ENCODE data around the gene PCSK5. TPM values are rescaled to one million over a fixed set of nuclear protein-coding genes. Genes with fewer than 3 reads are reported as not detected.

Gene PCSK5
- total RNA-seq, 1 experiment from 2014 or later, result 6.9 TPM

GRCh38 chr9:75914883-75915452, 24.5 kb downstream of the PCSK5 start:
- CTCF ChIA-PET, result no interaction called here
- no peaks in the 10 kb centered on the region for H3K9me3 ChIP-seq (ENCODE audit: control insufficient read depth in 1 of 2, insufficient read depth in 1 of 2, low read depth in 1 of 2, low read length in 2 of 2)
- no peak overlapping the region for H3K4me2 ChIP-seq (ENCODE audit: low read length)
- POLR2A ChIA-PET, result no interaction called here
- no peaks in the 10 kb centered on the region for H3K27me3 ChIP-seq (ENCODE audit: insufficient read depth, low read length)
- H3K9me2 ChIP-seq (ENCODE audit: insufficient read depth), result no peaks in the 10 kb centered on the region
- H3K79me2 ChIP-seq (ENCODE audit: insufficient read depth, low read length), result no peaks in the 10 kb centered on the region
- H3K4me1 ChIP-seq (ENCODE audit: control insufficient read depth in 1 of 2, insufficient read depth in 2 of 2, low read length in 2 of 2), result peaks cover 13 to 27% of the 10 kb centered on the region in 2 experiments
- no TSS peak for BruUV-seq (replicated peaks)
- DNase-seq (ENCODE audit: low read depth, low spot score), result no peak
- H3K9ac ChIP-seq (ENCODE audit: low read length), result no peak overlapping the region
- no peaks in the 10 kb centered on the region for H3K36me3 ChIP-seq (ENCODE audit: control insufficient read depth in 1 of 2, insufficient read depth in 2 of 2, low read length in 2 of 2)
- H3K27ac ChIP-seq (ENCODE audit: low read depth, low read length), result no peak overlapping the region
- ATAC-seq, result no peak
- H3K4me3 ChIP-seq (replicated peaks in 1 of 2; ENCODE audit: low read depth in 1 of 2, low read length in 2 of 2), result no peak overlapping the region
- intact Hi-C loops (cut with micrococcal nuclease), result no loop called here
- H2AFZ ChIP-seq (ENCODE audit: low read depth, low read length, poor library complexity, severe bottlenecking), result no peak overlapping the region
- no peaks in the 10 kb centered on the region for H4K20me1 ChIP-seq (ENCODE audit: insufficient read depth)
- RAD21 ChIA-PET (ENCODE audit: low non-redundant PET in 1 of 2, low total read pairs in 2 of 2, uncharacterized antibody in 2 of 2, unreplicated experiment in 2 of 2), result no interaction called here
- TF ChIP-seq TCF7L2 (IDR thresholded peaks at IDR 0.05; ENCODE audit: borderline replicate concordance, extremely low read depth, insufficient read depth, insufficient read length) (no peak), CEBPB (IDR thresholded peaks at IDR 0.05; ENCODE audit: low read depth) (no peak), JUND (IDR thresholded peaks at IDR 0.05) (no peak), REST (IDR thresholded peaks at IDR 0.05; ENCODE audit: low read depth) (no peak), POLR2A (IDR thresholded peaks at IDR 0.05; ENCODE audit: borderline replicate concordance, extremely low read depth, insufficient read depth, insufficient read length) (no peak), SP1 (IDR thresholded peaks at IDR 0.05; ENCODE audit: low read depth) (no peak), ATF3 (IDR thresholded peaks at IDR 0.05) (no peak)
- TF ChIP-seq, protein P1, sequence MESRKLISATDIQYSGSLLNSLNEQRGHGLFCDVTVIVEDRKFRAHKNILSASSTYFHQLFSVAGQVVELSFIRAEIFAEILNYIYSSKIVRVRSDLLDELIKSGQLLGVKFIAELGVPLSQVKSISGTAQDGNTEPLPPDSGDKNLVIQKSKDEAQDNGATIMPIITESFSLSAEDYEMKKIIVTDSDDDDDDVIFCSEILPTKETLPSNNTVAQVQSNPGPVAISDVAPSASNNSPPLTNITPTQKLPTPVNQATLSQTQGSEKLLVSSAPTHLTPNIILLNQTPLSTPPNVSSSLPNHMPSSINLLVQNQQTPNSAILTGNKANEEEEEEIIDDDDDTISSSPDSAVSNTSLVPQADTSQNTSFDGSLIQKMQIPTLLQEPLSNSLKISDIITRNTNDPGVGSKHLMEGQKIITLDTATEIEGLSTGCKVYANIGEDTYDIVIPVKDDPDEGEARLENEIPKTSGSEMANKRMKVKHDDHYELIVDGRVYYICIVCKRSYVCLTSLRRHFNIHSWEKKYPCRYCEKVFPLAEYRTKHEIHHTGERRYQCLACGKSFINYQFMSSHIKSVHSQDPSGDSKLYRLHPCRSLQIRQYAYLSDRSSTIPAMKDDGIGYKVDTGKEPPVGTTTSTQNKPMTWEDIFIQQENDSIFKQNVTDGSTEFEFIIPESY (IDR thresholded peaks at IDR 0.05; ENCODE audit: extremely low read depth, insufficient replicate concordance, low read length), result no peak
